Gastrocnemius medialis (tissue), 4 donors: ENCODE measurements around the gene LNPEP. TPM values are rescaled to one million over a fixed set of nuclear protein-coding genes. Genes with fewer than 3 reads are reported as not detected.
A peak's percentile ranks its signal among the peaks of the same experiment; 100 is the strongest.

Experiments
- ATAC-seq, 2 donors: fragments of 150-250 bp; one replicate each; pipeline ENCODE4 v1.9.1; 2016
- DNase-seq, 2 donors: peaks; one replicate each; pipeline ENCODE4 v3.0.0-alpha.2; 2019
- H3K27ac ChIP-seq, 4 donors: fragments of 200-600 bp; sonication (generic); 1 replicate in 1 of 4; 2 replicates in 3 of 4; pipeline ENCODE4 v1.5.1; 2016 to 2018; ENCODE audit warnings: mild to moderate bottlenecking in 2 of 4, moderate library complexity in 1 of 4
- H3K27me3 ChIP-seq, 3 donors: fragments of 200-600 bp; sonication (generic) in 2 of 3; 1 replicate in 1 of 3; 2 replicates in 2 of 3; pipeline versions ENCODE4 v1.5.1 to v1.6.0; 2016 to 2019; ENCODE audit warnings: mild to moderate bottlenecking in 1 of 3, moderate library complexity in 1 of 3
- H3K36me3 ChIP-seq, 2 donors: fragments of 200-600 bp; sonication (generic) in 1 of 2; one replicate each; pipeline ENCODE4 v1.5.1; 2017 to 2018
- H3K4me1 ChIP-seq, 2 donors: fragments of 200-600 bp; sonication (generic) in 1 of 2; one replicate each; pipeline ENCODE4 v1.5.1; 2016 to 2017; ENCODE audit warnings: mild to moderate bottlenecking in 2 of 2
- H3K4me3 ChIP-seq, 4 donors: fragments of 200-600 bp; sonication (generic) in 3 of 4; 1 replicate in 1 of 4; 2 replicates in 3 of 4; pipeline ENCODE4 v1.5.1; 2016 to 2019; ENCODE audit warnings: mild to moderate bottlenecking in 2 of 4
- H3K9me3 ChIP-seq, 3 donors: fragments of 200-600 bp; sonication (generic) in 2 of 3; 1 replicate in 1 of 3; 2 replicates in 2 of 3; pipeline ENCODE4 v1.5.1; 2016 to 2019
- CTCF ChIP-seq, 5 experiments: fragments of 450-650 bp in 3 of 5; fragments of 200-600 bp in 2 of 5; sonication (generic) in 2 of 5; IDR thresholded peaks in 4 of 5; conservative IDR thresholded peaks in 1 of 5; 1 replicate in 4 of 5; 2 replicates in 1 of 5; pipeline ENCODE4 v1.5.1; 2016 to 2019; ENCODE audit warnings: antibody characterized with exemption in 5 of 5, mild to moderate bottlenecking in 3 of 5, moderate library complexity in 3 of 5
- POLR2A ChIP-seq, 2 donors: fragments of 450-650 bp; IDR thresholded peaks; one replicate each; pipeline ENCODE4 v1.6.1; 2017; ENCODE audit warnings: antibody characterized with exemption in 2 of 2, mild to moderate bottlenecking in 2 of 2, moderate library complexity in 2 of 2
- in situ Hi-C, 4 donors: fragments of 200-750 bp; cut with MboI; loops; one replicate each; pipeline versions ENCODE4 v1.15.0 to v1.8.0; 2017; ENCODE audit warnings: low sequenced_read_pairs in 4 of 4
- intact Hi-C: fragments of 100-400 bp; cut with DNase I; formaldehyde crosslinking; loops from one replicate; pipeline ENCODE4 v1.15.1; 2023; ENCODE audit warnings: low total_unique reads
- total RNA-seq, 4 donors: library from RNA; depleted of rRNA; stranded (reverse); fragments of >200 nt; gene quantifications; one replicate each; pipeline versions ENCODE4 v1.1.0 to v1.2.3, GENCODE V29; 2016

LNPEP gene
- total RNA-seq, 4 donors from 2014 or later, result 31.9 to 48.7 (median 33.1) TPM

GRCh38 chr5:96901384-96901783 is 34.5 kb upstream of the LNPEP start:
- no peaks in the 10 kb centered on the region for H3K27me3 ChIP-seq
- DNase-seq, result no peak
- in situ Hi-C loops, result no loop called here
- H3K9me3 ChIP-seq, result no peaks in the 10 kb centered on the region
- no peak overlapping the region for H3K27ac ChIP-seq
- no peak for ATAC-seq
- no peak overlapping the region for H3K4me3 ChIP-seq
- TF ChIP-seq CTCF (IDR thresholded peaks at IDR 0.05 in 4 of 5, conservative IDR thresholded peaks at IDR 0.05 in 1 of 5), result peak in 1 of 5 experiments; percentile 13
- no peak for TF ChIP-seq POLR2A (IDR thresholded peaks at IDR 0.05)
- H3K4me1 ChIP-seq, result no peaks in the 10 kb centered on the region
- no peaks in the 10 kb centered on the region for H3K36me3 ChIP-seq
- intact Hi-C loops, result no loop called here

GRCh38 chr5:96901841-96902240 is 34.0 kb upstream of the LNPEP start:
- Histone ChIP-seq H3K4me3 (no peak overlapping the region), H3K36me3 (no peaks in the 10 kb centered on the region), H3K27me3 (no peaks in the 10 kb centered on the region), H3K9me3 (no peaks in the 10 kb centered on the region), H3K4me1 (no peaks in the 10 kb centered on the region), H3K27ac (no peak overlapping the region)
- ATAC-seq (no peak), DNase-seq (no peak)
- intact Hi-C loops, result loop anchor here (2.0 kb wide), 1 partner anchor 13 kb away; no protein-coding TSS in a partner anchor
- TF ChIP-seq CTCF (IDR thresholded peaks at IDR 0.05 in 4 of 5, conservative IDR thresholded peaks at IDR 0.05 in 1 of 5), result no peak
- no peak for TF ChIP-seq POLR2A (IDR thresholded peaks at IDR 0.05)
- in situ Hi-C loops, result no loop called here

- DNase-seq (no peak), ATAC-seq (no peak)
- TF ChIP-seq CTCF (IDR thresholded peaks at IDR 0.05 in 4 of 5, conservative IDR thresholded peaks at IDR 0.05 in 1 of 5) (no peak), POLR2A (IDR thresholded peaks at IDR 0.05) (no peak)
- Histone ChIP-seq H3K4me1 (no peaks in the 10 kb centered on the region), H3K27me3 (no peaks in the 10 kb centered on the region), H3K36me3 (no peaks in the 10 kb centered on the region), H3K27ac (no peak overlapping the region), H3K9me3 (no peaks in the 10 kb centered on the region), H3K4me3 (no peak overlapping the region)
- in situ Hi-C loops, result no loop called here
- intact Hi-C loops, result loop anchor here (2.0 kb wide), 1 partner anchor 14 kb away; no protein-coding TSS in a partner anchor
These were observed 33.0 kb upstream of the LNPEP start for GRCh38 chr5:96902876-96903275.

GRCh38 chr5:96903300-96903699 is 32.6 kb upstream of the LNPEP start:
- Histone ChIP-seq H3K9me3 (no peaks in the 10 kb centered on the region), H3K4me1 (peaks cover 0 to 3% of the 10 kb centered on the region in 2 donors), H3K27ac (no peak overlapping the region), H3K27me3 (no peaks in the 10 kb centered on the region), H3K4me3 (no peak overlapping the region), H3K36me3 (no peaks in the 10 kb centered on the region)
- no peak for DNase-seq
- TF ChIP-seq CTCF (IDR thresholded peaks at IDR 0.05 in 4 of 5, conservative IDR thresholded peaks at IDR 0.05 in 1 of 5) (no peak), POLR2A (IDR thresholded peaks at IDR 0.05) (no peak)
- no peak for ATAC-seq
- intact Hi-C loops, result loop anchor here (2.0 kb wide), 1 partner anchor 14 kb away; no protein-coding TSS in a partner anchor
- in situ Hi-C loops, result no loop called here
